LNCaP clone FGC (cell line): ENCODE measurements around the gene WNT3.
A peak's percentile ranks its signal among the peaks of the same experiment; 100 is the strongest.

Experiments
- DNase-seq: peaks from one replicate; pipeline ENCODE4 v3.0.0-alpha.2; 2011; ENCODE audit warnings: low read depth
- H3K4me3 ChIP-seq: 2 replicates; pipeline ENCODE4 v1.5.1; 2011; ENCODE audit warnings: mild to moderate bottlenecking, low read depth, low read length, control low read depth
- CTCF ChIP-seq: IDR thresholded peaks from 2 replicates; pipeline ENCODE4 v1.5.1; 2012; ENCODE audit warnings: mild to moderate bottlenecking; ENCODE audit not compliant: control insufficient read depth, insufficient read depth; ENCODE audit errors: extremely low read depth

The WNT3 gene

GRCh38 chr17:46722662-46723285 lies 95.7 kb downstream of the WNT3 start:
- no peak overlapping the region for H3K4me3 ChIP-seq
- no peak for TF ChIP-seq CTCF

DNA sequence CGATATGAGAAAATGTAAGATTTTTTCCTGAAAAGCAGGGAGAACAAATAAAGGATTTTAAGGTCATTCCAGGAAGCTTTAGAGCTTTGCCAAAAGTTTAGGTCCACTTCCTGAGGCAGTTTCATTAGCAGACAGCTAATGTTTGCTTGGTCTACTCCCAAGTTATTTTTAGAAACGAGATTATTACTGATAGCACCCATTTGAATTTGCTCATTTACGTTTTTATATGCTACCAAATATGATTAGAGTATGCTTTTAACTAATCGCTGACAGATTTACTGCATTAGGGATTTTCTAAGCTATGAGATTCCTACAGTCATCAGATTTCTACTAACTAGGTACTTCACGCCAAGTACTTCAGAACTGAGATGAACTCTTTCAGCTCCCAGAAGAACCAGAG lies 98.1 kb downstream of the WNT3 start:
- H3K4me3 ChIP-seq: no peak overlapping the region
- DNase-seq: peak; percentile 75
- TF ChIP-seq CTCF: no peak

More at GRCh38 chr17:46722662-46723285, 95.7 kb downstream of the WNT3 start:
- DNase-seq: no peak

- no peak for TF ChIP-seq CTCF
- DNase-seq: no peak
- no peak overlapping the region for H3K4me3 ChIP-seq
These were observed 98.6 kb downstream of the WNT3 start for GRCh38 chr17:46719891-46720290.

GRCh38 chr17:46717999-46718398 lies 100.5 kb downstream of the WNT3 start:
- no peak for TF ChIP-seq CTCF
- no peak overlapping the region for H3K4me3 ChIP-seq
- DNase-seq: no peak
